Measurements from ENCODE around the gene PLCG1. TPM values are rescaled to one million over a fixed set of nuclear protein-coding genes. Genes with fewer than 3 reads are reported as not detected.
"Not testable (repeated sequence)": the region's sequence is repeated elsewhere in the genome, so short reads cannot be mapped to it uniquely, and the experiment has no call there.

PLCG1 gene
- total RNA-seq, 2 experiments from 2014 or later, result 395 to 443 TPM

GRCh38 chr20:41128317-41128716, 9.0 kb upstream of the PLCG1 start:
- H3K4me3 Mint-ChIP-seq, H3K9me3 Mint-ChIP-seq, POLR2A ChIA-PET, H3K27ac Mint-ChIP-seq, DNase-seq, H3K27me3 Mint-ChIP-seq: not testable (repeated sequence)
- CTCF ChIA-PET, result interaction anchor here (0.9 to 1.2 kb wide), 2 partner anchors 14 to 19 kb away, joined by 3 read pairs; no protein-coding TSS in a partner anchor
- Mint-ChIP-seq H3K4me1 (peaks cover 10% of the 10 kb centered on the region), H3K36me3 (ENCODE audit: low read depth) (peaks cover 32% of the 10 kb centered on the region)

GRCh38 chr20:41131594-41132387, 5.6 kb upstream of the PLCG1 start:
- peaks cover 9% of the 10 kb centered on the region for H3K36me3 Mint-ChIP-seq (ENCODE audit: low read depth)
- no peak overlapping the region for H3K4me3 Mint-ChIP-seq
- peaks cover 41% of the 10 kb centered on the region for H3K4me1 Mint-ChIP-seq
- ChIA-PET CTCF (no interaction called here), POLR2A (no interaction called here)
- no peak overlapping the region for H3K27ac Mint-ChIP-seq
- DNase-seq, result no peak
- H3K9me3 Mint-ChIP-seq, result peaks cover 2% of the 10 kb centered on the region
- no peaks in the 10 kb centered on the region for H3K27me3 Mint-ChIP-seq

- H3K27me3 Mint-ChIP-seq; DNase-seq; H3K4me3 Mint-ChIP-seq; POLR2A ChIA-PET; H3K27ac Mint-ChIP-seq; H3K9me3 Mint-ChIP-seq; H3K36me3 Mint-ChIP-seq (ENCODE audit: low read depth): not testable (repeated sequence)
- CTCF ChIA-PET, result interaction anchor here (0.7 kb wide), 1 partner anchor 1099 kb away, joined by 5 read pairs; no protein-coding TSS in a partner anchor
- peaks cover 41% of the 10 kb centered on the region for H3K4me1 Mint-ChIP-seq
Observed at GRCh38 chr20:41132388-41132775, 5.0 kb upstream of the PLCG1 start.

- peak; percentile 39 for DNase-seq
- H3K4me3 Mint-ChIP-seq, result no peak overlapping the region
- POLR2A ChIA-PET, result interaction anchor here (0.5 to 0.7 kb wide), 2 partner anchors 50 to 200 kb away, joined by 3 to 8 read pairs; no protein-coding TSS in a partner anchor
- H3K27me3 Mint-ChIP-seq, result no peaks in the 10 kb centered on the region
- CTCF ChIA-PET, result interaction anchor here (0.6 to 3.6 kb wide), 15 partner anchors 8 to 207 kb away, joined by 3 to 24 read pairs (median 6); partner anchors contain the start of gene LPIN3
- H3K9me3 Mint-ChIP-seq, result no peaks in the 10 kb centered on the region
- peak overlapping the region; percentile 46 for H3K27ac Mint-ChIP-seq
- peaks cover 11% of the 10 kb centered on the region for H3K36me3 Mint-ChIP-seq (ENCODE audit: low read depth)
- H3K4me1 Mint-ChIP-seq, result peaks cover 41% of the 10 kb centered on the region
Observed at GRCh38 chr20:41133709-41134361, 3.5 kb upstream of the PLCG1 start.

GRCh38 chr20:41134362-41135186, 2.8 kb upstream of the PLCG1 start:
- peaks cover 42% of the 10 kb centered on the region for H3K4me1 Mint-ChIP-seq
- peak overlapping the region; percentile 46 for H3K27ac Mint-ChIP-seq
- H3K9me3 Mint-ChIP-seq, result no peaks in the 10 kb centered on the region
- CTCF ChIA-PET, result interaction anchor here (0.6 to 3.6 kb wide), 29 partner anchors 9 to 220 kb away, joined by 3 to 24 read pairs (median 4); partner anchors contain the start of gene LPIN3
- no peaks in the 10 kb centered on the region for H3K27me3 Mint-ChIP-seq
- POLR2A ChIA-PET, result interaction anchor here (0.5 to 0.8 kb wide), 2 partner anchors 49 to 91 kb away, joined by 3 read pairs; no protein-coding TSS in a partner anchor
- peaks cover 16% of the 10 kb centered on the region for H3K36me3 Mint-ChIP-seq (ENCODE audit: low read depth)
- no peak overlapping the region for H3K4me3 Mint-ChIP-seq
- no peak for DNase-seq

- no peak overlapping the region for H3K27ac Mint-ChIP-seq
- POLR2A ChIA-PET, result interaction anchor here (0.8 kb wide), 1 partner anchor 90 kb away, joined by 3 read pairs; no protein-coding TSS in a partner anchor
- CTCF ChIA-PET, result interaction anchor here (0.6 to 3.6 kb wide), 29 partner anchors 9 to 219 kb away, joined by 3 to 24 read pairs (median 3); partner anchors contain the start of gene LPIN3
Observed at GRCh38 chr20:41135187-41135887, 2.0 kb upstream of the PLCG1 start.

GRCh38 chr20:41135888-41136679, 1.3 kb upstream of the PLCG1 start:
- H3K4me3 Mint-ChIP-seq, result peak overlapping the region; percentile 81
- POLR2A ChIA-PET, result interaction anchor here (0.5 to 0.6 kb wide), 2 partner anchors 21 to 153 kb away, joined by 3 to 9 read pairs; no protein-coding TSS in a partner anchor
- CTCF ChIA-PET, result interaction anchor here (0.6 to 3.6 kb wide), 19 partner anchors 8 to 205 kb away, joined by 3 to 24 read pairs (median 5); partner anchors contain the start of gene LPIN3
- H3K4me1 Mint-ChIP-seq, result peaks cover 54% of the 10 kb centered on the region
- no peak for DNase-seq
- peaks cover 31% of the 10 kb centered on the region for H3K36me3 Mint-ChIP-seq (ENCODE audit: low read depth)
- no peaks in the 10 kb centered on the region for H3K27me3 Mint-ChIP-seq
- no peaks in the 10 kb centered on the region for H3K9me3 Mint-ChIP-seq
- peak overlapping the region; percentile 88 for H3K27ac Mint-ChIP-seq

More at GRCh38 chr20:41135187-41135887, 2.0 kb upstream of the PLCG1 start:
- Mint-ChIP-seq H3K27me3 (no peaks in the 10 kb centered on the region), H3K4me3 (peak overlapping the region; percentile 81), H3K36me3 (ENCODE audit: low read depth) (peaks cover 24% of the 10 kb centered on the region), H3K9me3 (no peaks in the 10 kb centered on the region), H3K4me1 (peaks cover 49% of the 10 kb centered on the region)
- peak; percentile 68 for DNase-seq

- H3K4me1 Mint-ChIP-seq, result peaks cover 65% of the 10 kb centered on the region
- peak overlapping the region; percentile 89 for H3K27ac Mint-ChIP-seq
- H3K36me3 Mint-ChIP-seq (ENCODE audit: low read depth), result peaks cover 43% of the 10 kb centered on the region
- no peaks in the 10 kb centered on the region for H3K9me3 Mint-ChIP-seq
- DNase-seq, result peak; percentile 70
- no peaks in the 10 kb centered on the region for H3K27me3 Mint-ChIP-seq
- peak overlapping the region; percentile 87 for H3K4me3 Mint-ChIP-seq
- CTCF ChIA-PET, result interaction anchor here (0.5 to 10.7 kb wide), 10 partner anchors 9 to 261 kb away, joined by 3 to 139 read pairs (median 4); partner anchors contain the start of gene LPIN3
- POLR2A ChIA-PET, result interaction anchor here (1.5 kb wide), 1 partner anchor 19 kb away, joined by 11 read pairs; no protein-coding TSS in a partner anchor
Observed at GRCh38 chr20:41137614-41138474, 501 bp downstream of the PLCG1 start.

- Mint-ChIP-seq H3K36me3 (ENCODE audit: low read depth) (peaks cover 46% of the 10 kb centered on the region), H3K4me3 (peak overlapping the region; percentile 87), H3K27me3 (no peaks in the 10 kb centered on the region), H3K9me3 (no peaks in the 10 kb centered on the region), H3K4me1 (peaks cover 68% of the 10 kb centered on the region), H3K27ac (peak overlapping the region; percentile 89)
- DNase-seq, result peak; percentile 56
- ChIA-PET CTCF (interaction anchor here (0.5 to 10.7 kb wide), 7 partner anchors 9 to 262 kb away, joined by 3 to 139 read pairs (median 3); partner anchors contain the start of gene LPIN3), POLR2A (interaction anchor here (1.5 kb wide), 1 partner anchor 19 kb away, joined by 11 read pairs; no protein-coding TSS in a partner anchor)
Observed at GRCh38 chr20:41138475-41139226, 1.3 kb downstream of the PLCG1 start.

Measured in activated CD4-positive, alpha-beta T cell treated with anti-CD3 and anti-CD28 coated beads, Interleukin-2, amount 10 ng/mL, durations not matched to agents 7 days and 5 days (primary cell).